HG03432 (cell line): ENCODE measurements around the gene CHKA.

Source experiments
- ATAC-seq: cut with Tn5 transposase; IDR thresholded peaks from one replicate; pipeline ENCODE4 v1.9.1; 2021; ENCODE audit warnings: mild to moderate bottlenecking, moderate library complexity; ENCODE audit not compliant: unreplicated experiment

CHKA gene

DNA sequence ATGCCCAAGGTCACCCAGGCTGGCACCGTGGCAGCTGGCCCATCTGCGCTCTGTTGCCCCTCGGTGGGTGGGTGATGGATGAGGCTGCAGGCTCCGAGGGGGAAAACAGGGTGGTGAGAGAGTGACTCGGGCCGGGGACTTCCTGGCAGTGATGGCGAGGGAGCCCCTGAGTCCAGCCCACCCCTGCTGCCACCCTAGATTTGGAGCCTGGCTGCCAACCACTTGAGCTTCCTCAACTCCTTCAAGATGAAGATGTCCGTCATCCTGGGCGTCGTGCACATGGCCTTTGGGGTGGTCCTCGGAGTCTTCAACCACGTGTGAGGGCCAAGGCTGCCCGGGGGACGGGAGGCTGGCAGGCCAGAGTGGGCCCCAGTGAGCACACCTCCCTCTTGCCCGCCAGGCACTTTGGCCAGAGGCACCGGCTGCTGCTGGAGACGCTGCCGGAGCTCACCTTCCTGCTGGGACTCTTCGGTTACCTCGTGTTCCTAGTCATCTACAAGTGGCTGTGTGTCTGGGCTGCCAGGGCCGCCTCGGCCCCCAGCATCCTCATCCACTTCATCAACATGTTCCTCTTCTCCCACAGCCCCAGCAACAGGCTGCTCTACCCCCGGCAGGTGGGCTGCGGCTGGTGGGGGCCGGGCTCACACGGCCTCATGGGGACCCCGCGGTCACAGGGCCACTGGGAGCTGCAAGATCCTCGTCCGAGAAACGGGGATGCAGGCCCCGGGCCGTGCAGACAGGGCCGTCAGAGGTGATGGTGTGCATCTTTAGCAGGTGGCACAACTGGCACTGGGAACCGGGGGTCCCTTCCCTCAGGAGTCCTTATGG, 72.3 kb downstream of the CHKA start:
- ATAC-seq: no peak

DNA sequence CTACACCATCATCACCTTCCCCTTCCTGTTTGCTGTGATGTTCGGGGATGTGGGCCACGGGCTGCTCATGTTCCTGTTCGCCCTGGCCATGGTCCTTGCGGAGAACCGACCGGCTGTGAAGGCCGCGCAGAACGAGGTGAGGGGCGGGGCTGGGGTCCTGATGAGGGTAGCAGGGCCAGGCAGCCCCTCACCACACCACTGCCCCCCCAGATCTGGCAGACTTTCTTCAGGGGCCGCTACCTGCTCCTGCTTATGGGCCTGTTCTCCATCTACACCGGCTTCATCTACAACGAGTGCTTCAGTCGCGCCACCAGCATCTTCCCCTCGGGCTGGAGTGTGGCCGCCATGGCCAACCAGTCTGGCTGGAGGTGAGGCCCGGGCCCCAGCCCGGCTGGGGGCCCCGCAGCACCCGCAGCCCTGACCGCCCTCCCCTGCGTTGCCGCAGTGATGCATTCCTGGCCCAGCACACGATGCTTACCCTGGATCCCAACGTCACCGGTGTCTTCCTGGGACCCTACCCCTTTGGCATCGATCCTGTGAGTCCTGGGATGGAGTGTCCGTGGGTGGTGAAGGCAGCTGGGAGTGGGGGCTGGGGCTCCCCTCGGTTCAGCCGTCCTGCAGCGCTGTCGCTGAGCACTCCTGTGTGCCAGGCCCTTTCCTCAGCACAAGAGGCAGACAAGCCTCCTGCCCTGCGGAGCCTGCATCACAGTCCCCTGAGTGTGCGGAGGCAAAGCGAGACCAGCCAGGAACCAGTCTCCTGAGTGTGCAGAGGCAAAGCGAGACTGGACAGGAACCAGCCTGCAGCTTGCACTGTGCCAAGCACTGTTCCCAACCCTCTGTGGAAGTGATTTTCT, 73.5 kb downstream of the CHKA start:
- ATAC-seq: no peak

DNA sequence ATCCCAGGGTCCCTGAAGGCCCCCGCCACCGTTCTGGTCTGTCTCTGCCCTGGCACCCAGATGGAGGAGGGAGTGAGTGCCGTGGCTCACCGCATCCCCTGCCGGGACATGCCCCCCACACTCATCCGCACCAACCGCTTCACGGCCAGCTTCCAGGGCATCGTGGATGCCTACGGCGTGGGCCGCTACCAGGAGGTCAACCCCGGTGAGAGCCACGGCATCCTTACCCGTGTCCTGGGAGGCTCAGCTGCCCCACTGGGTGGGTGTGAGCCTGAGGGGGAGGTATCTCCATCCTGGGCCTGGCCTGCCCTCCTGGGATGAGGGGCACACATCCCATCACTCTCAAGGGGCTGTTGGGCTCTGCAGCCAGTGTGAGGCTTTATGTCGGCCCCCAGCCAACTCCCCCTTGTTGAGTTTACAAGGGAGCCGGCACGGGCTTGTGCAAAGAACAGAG, 76.3 kb downstream of the CHKA start:
- ATAC-seq: no peak

DNA sequence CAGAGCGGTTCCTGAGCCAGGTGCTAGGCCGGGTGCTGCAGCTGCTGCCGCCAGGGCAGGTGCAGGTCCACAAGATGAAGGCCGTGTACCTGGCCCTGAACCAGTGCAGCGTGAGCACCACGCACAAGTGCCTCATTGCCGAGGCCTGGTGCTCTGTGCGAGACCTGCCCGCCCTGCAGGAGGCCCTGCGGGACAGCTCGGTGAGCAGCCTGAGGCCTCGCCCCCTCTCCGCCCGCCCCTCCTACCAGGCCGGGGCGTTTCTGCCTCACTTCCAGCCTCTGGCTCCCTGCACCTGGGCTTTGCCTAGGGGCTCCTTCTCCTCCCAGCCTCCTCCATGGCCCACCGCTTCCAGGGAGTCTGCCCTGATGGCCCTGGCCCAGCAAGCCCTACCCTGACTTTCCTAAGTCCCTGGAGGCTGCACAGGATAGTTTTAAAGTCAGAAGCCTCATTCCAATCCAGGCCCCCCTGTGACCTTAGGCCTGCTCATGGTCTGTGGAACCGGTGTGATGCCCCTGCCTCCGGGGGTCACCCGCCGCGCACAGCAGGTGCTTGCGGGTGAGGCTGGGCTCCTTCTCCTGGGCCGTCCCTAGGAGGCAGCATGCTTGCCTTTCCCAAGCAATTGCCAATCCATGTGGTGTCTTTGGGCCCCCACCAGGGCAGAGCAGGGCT, 76.9 kb downstream of the CHKA start:
- no peak for ATAC-seq

DNA sequence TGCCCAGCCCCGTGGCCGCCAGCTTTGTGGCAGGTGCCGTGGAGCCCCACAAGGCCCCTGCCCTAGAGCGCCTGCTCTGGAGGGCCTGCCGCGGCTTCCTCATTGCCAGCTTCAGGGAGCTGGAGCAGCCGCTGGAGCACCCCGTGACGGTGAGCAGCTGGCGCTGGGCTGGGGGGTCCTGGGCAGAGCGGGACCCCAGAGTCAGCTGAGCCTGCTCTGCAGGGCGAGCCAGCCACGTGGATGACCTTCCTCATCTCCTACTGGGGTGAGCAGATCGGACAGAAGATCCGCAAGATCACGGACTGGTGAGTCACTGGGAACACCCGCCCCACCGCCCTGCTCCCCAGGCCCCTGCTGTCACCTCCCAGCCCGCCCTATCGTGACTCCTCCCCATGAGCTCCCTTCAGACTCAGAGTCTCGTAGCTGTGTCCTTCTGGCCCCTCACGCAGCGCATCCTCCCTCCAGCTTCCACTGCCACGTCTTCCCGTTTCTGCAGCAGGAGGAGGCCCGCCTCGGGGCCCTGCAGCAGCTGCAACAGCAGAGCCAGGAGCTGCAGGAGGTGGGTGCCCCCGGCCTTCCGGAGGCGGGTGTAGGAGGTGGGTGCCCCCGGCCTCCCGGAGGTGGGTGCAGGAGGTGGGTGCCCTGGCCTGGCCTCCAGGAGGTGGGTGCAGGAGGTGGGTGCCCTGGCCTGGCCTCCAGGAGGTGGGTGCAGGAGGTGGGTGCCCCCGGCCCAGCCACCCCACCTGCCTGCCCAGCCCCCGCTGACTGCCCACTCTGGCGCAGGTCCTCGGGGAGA, 77.6 kb downstream of the CHKA start:
- no peak for ATAC-seq

DNA sequence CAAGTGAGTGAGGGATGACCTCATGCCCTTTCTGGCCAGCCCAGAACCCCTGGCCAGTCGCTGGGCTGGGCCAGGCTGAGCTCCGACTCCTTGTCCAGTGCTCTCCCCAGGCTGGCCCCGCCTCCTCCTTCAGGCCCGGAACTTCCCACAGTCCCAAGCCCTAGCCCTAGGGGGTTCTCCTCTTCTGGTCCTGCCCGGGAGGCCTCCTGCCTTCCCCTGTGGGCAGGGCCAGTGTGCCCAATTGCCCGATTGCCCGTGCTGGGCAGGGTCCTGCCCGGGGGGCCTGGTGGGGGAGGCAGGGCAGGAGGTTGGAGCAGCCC, 78.2 kb downstream of the CHKA start:
- no peak for ATAC-seq

DNA sequence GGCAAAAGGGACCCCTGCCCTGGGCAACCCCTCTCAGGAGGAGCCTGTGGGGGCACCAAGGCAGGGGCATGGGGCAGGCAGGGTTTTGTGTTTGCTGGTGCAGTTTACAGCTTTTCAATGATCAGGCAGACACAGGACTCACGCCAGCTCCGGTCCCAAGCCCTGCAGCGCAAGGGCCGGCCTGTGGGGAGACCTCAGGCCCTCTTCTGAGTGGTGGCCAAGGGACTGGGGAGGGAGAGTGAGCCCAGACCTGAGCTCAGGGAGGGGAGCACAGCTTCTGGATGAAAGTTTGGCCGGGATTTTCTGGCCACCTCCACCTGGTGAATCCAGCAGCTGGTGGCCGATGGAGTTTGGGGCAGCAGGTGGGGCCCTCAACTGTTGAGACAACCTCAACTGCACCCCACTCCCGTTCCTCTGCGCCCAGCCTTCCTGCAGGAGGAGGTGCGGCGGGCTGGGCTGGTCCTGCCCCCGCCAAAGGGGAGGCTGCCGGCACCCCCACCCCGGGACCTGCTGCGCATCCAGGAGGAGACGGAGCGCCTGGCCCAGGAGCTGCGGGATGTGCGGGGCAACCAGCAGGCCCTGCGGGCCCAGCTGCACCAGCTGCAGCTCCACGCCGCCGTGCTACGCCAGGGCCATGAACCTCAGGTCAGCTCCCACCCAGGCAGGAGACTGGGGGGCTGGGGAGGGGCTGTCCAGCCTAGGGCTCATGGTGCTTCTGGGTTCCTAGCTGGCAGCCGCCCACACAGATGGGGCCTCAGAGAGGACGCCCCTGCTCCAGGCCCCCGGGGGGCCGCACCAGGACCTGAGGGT, 78.8 kb downstream of the CHKA start:
- ATAC-seq: no peak

GRCh38 chr11:68041617-68042218, 79.5 kb downstream of the CHKA start:
- ATAC-seq: no peak

DNA sequence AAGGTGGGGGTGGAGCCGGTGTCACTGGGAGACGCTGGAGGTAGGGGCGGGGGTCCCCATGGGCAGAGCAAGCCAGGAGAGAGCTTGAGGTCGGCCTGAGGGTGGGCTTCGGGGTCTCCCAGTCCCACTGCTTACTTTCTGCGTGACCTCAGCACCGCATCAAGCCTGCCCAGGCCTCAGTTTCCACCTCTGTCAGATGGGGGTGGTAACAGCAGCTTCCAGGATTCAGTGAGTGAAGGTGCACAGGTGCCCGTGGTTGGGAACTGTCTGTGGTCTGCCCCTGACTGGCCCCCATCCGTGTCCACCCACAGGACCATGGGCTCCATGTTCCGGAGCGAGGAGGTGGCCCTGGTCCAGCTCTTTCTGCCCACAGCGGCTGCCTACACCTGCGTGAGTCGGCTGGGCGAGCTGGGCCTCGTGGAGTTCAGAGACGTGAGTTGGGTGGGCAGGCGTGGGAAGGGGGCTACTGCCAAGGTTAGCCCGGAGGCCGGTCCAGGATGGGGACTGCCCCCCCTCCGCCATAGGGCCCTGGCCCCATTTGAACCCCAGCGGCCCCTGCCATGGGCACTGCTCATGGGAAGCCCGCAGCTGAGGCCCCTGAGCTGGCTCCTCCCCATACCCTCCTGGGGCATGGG, 80.1 kb downstream of the CHKA start:
- no peak for ATAC-seq

GRCh38 chr11:68040101-68040956, 80.9 kb downstream of the CHKA start:
- peak; percentile 59 for ATAC-seq

DNA sequence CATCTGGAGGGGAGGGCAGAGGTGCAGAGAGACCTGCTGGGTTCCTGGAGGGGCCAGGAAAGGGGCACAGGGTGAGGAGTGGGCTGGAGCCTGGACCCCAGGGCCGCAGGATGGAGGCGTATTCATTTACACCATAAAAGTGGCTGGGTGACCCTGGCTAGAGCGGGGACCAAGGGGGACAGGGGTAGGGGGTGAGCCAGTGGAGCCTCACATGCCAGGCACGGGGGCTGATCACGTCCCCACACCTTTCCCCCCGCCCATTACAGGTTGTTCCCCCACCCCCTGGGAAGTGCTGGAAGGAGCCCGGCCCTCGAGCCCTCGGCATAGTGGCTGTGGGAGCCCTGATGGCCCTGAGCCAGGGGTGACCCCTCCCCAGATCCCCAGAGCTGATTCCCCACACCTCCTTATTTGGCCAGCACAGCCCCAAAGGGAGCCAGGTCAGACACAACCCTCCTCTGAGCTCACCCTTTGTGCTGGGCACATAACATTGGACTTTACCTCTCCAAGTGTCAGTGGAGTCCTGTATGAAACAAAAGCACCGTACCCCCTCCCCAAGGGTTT, 81.6 kb downstream of the CHKA start:
- ATAC-seq: no peak

DNA sequence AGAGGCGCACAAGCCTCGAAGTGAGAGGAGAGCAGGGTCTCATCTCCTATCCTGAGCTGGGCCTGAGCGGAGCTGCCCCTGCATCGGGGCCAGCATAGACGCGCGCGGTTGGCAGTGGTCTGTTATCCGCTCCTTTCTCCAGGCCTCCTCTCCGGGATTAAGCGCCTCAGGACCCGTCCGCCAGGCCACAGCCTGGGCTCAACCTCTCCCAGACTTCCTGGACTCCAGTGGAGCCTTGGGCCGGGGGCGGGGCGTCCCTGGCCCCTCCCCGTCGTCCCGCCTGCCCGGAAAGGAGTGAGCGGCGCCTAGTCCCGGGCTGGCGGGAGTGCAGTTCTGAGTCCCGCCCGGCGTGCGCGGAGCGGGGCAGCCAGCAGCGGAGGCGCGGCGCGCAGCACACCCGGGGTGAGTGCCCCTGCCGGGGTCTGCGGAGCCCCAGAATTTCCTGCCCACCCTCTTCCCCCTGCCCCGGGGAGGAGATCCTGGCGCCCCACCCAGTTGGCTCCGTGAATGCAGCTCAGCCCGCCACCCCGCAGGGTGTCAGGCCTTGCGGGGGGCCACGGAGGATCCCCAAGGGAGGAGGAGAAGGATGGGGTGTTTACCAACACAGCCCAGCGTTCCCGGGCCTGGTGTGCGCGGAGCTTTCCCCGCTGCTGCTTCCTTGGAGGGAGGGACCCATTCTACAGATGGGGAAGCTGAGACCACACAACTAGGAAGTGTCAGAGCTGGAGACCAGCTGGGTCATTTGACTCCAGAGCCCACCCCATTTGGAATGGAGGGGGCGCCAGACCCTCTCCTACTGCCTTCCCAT, 82.3 kb downstream of the CHKA start, which contains the start of gene TCIRG1:
TCIRG1 (plus strand) TSS at position 308 of the 808 bp plus-strand sequence. CDS start 2,247 bp downstream, outside the sequence.
- peak; percentile 27 for ATAC-seq

- ATAC-seq: peak; percentile 1
Observed at GRCh38 chr11:68038226-68038717, 82.9 kb downstream of the CHKA start.

DNA sequence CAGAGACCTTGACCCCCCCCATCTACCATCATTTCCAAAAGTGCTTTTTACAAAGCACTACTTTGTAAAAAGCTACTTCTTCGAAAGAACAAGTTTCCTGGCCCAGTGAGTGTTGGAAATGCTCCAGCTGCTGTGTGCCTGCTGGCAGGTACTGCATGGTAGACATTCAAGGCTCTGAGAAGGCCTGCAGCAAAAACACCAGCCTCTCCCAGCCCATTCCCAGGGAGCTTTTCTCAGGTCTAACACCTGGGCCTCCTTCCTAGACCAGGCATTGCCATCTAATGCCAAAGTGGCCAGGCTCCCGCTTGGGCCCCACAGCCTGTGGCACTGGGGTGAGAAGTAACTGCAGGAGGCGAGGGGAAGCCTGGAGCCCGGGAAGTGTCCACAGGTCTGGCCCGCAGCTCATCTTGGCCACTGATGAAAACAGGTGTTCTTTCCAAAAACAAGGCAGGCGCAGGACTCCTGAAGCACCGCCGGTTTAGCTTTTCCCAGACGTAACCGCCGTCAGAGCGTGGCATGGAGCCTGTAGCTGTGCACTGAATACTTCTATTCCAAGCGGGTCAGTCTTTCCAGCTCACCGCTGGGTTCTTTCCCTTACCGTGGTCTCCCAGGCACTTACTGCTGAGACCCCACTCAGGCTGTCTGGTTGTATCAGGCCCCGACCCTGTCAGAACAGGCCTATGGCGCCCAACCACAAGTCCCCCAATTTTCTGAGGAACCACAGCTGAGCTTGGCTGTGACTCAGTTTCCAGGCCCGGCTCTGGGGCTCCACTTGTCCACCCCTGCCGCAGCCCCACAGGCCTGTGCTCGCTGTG, 83.6 kb downstream of the CHKA start:
- no peak for ATAC-seq

- no peak for ATAC-seq
Observed at GRCh38 chr11:68036717-68037239, 84.4 kb downstream of the CHKA start.
